Occipital lobe (tissue), 2 donors: Measurements from ENCODE around the gene PCDHA4. TPM values are rescaled to one million over a fixed set of nuclear protein-coding genes. Genes with fewer than 3 reads are reported as not detected.
"Not testable (repeated sequence)": the region's sequence is repeated elsewhere in the genome, so short reads cannot be mapped to it uniquely, and the experiment has no call there.

Experiments used
- DNase-seq: peaks from one replicate; lab custom pipeline; 2025; lab: John Stamatoyannopoulos, UW
- total RNA-seq: library from RNA; depleted of rRNA; stranded (reverse); fragments of >200 nt; gene quantifications from one replicate; pipeline ENCODE4 v1.2.3, GENCODE V29; 2014

PCDHA4 gene
- 18.6 TPM for total RNA-seq

DNA sequence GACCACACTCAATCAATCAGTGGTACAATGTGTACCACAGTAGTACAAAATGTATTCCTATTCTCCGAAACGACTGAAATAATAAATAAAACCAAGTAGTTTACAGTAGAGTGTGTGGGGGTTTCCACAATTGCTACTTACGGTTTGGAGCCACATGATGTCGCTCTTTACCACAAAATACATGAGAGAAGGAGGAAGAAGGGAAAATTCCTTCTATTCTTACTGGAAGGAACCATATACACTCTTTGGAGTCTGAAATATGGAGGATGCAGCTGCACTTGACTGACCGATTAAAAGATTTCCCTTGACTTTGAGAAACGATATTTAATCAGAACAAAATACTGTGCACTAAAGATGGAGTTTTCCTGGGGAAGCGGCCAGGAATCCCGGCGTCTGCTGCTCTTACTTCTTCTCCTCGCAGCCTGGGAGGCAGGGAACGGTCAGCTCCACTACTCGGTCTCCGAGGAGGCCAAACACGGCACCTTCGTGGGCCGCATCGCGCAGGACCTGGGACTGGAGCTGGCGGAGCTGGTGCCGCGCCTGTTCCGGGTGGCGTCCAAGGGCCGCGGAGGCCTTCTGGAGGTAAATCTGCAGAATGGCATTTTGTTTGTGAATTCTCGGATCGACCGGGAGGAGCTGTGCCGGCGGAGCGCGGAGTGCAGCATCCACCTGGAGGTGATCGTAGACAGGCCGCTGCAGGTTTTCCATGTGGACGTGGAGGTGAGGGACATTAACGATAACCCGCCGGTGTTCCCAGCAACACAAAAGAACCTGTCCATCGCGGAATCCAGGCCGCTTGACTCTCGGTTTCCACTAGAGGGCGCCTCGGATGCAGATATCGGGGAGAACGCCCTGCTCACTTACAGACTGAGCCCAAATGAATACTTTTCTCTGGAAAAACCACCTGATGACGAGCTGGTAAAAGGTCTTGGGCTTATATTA is at the start of gene PCDHA4:
TSS of gene PCDHA4 (plus strand) at position 235 of the 942 bp plus-strand sequence.
- no peak for DNase-seq

GRCh38 chr5:140764177-140764973 is 42.5 kb upstream of the PCDHA4 start:
- no peak for DNase-seq

GRCh38 chr5:140767444-140767843 is 39.4 kb upstream of the PCDHA4 start:
- no peak for DNase-seq

DNA sequence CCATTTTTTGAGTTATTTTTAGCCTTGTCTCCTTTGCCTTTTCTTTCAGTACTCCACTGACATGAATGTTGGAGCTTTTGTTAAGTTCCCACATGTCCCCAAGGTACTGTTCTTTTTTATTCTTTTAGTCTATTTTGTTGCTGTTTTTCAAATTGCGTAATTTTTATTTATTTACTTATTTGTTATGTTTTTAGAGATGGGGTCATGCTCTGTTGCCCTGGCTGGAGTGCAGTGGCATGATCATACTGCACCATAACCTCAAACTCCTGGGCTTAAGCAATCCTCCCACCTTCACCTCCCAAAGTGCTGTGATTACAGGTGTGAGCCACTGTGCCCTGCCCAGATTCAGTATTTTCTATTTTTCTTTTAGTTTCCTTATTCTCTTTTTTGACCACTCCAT is 26.4 kb upstream of the PCDHA4 start:
- DNase-seq, result no peak

GRCh38 chr5:140785905-140786686 is 20.8 kb upstream of the PCDHA4 start, which contains the start of gene PCDHA1:
TSS of gene PCDHA1 (plus strand) at chr5:140786140.
- DNase-seq, result no peak

DNA sequence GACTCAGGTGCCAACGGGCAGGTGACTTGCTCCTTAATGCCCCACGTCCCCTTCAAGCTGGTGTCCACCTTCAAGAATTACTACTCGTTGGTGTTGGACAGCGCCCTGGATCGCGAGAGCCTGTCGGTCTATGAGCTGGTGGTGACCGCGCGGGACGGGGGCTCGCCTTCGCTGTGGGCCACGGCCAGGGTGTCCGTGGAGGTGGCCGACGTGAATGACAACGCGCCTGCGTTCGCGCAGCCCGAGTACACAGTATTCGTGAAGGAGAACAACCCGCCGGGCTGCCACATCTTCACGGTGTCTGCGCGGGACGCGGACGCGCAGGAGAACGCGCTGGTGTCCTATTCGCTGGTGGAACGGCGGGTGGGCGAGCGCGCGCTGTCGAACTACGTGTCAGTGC is 19.4 kb upstream of the PCDHA4 start:
- DNase-seq, result not testable (repeated sequence)

DNA sequence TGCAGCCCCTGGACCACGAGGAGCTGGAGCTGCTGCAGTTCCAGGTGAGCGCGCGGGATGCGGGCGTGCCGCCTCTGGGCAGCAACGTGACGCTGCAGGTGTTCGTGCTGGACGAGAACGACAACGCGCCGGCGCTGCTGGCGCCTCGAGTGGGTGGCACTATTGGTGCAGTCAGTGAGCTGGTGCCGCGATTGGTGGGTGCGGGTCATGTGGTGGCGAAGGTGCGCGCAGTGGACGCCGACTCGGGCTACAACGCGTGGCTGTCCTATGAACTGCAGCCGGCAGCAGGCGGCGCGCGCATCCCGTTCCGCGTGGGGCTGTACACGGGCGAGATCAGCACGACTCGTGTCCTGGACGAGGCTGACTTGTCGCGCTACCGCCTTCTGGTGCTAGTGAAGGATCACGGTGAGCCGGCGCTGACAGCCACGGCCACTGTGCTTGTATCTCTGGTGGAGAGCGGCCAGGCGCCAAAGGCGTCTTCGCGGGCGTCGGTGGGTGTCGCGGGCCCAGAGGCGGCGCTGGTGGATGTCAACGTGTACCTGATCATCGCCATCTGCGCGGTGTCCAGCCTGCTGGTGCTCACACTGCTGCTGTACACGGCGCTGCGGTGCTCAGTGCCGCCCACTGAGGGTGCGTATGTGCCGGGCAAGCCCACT is 18.9 kb upstream of the PCDHA4 start:
- DNase-seq, result not testable (repeated sequence)

GRCh38 chr5:140791089-140791488 is 15.8 kb upstream of the PCDHA4 start:
- no peak for DNase-seq

DNA sequence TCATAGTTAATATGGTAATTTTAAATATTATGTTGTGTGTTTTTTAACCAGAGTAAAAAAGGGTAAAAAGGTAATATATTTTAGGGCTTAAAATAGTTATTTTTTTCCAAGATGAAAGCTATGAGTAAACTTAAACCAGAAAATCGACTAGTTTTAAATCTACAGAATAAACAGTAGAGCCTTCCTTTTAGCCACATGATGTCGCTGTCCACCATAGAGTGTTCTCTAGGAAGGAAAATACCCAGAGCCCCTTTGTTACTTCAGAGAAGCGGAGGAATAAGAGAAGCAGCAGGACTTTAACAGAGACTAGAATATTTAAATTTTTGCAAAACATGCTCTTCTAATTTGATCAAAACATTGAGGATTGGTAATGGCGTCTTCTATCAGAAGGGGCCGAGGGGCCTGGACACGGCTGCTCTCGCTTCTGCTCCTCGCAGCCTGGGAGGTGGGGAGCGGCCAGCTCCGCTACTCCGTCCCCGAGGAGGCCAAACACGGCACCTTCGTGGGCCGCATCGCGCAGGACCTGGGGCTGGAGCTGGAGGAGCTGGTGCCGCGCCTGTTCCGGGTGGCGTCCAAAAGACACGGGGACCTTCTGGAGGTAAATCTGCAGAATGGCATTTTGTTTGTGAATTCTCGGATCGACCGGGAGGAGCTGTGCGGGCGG is 12.1 kb upstream of the PCDHA4 start, which contains the start of gene PCDHA2:
TSS of gene PCDHA2 (plus strand) at position 258 of the 664 bp plus-strand sequence.
- DNase-seq, result no peak

DNA sequence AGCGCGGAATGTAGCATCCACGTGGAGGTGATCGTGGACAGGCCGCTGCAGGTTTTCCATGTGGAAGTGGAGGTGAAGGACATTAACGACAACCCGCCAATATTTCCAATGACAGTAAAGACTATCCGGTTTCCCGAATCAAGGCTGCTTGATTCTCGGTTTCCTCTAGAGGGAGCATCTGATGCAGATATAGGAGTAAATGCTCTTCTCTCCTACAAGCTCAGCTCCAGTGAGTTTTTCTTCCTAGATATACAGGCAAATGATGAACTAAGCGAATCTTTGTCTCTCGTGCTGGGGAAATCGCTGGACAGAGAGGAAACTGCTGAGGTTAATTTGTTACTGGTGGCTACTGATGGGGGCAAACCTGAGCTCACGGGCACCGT is 11.6 kb upstream of the PCDHA4 start:
- no peak for DNase-seq

- DNase-seq, result not testable (repeated sequence)
Measured at GRCh38 chr5:140796072-140796717, 10.7 kb upstream of the PCDHA4 start.

- DNase-seq, result no peak
Measured at GRCh38 chr5:140796718-140797095, 10.2 kb upstream of the PCDHA4 start.

DNA sequence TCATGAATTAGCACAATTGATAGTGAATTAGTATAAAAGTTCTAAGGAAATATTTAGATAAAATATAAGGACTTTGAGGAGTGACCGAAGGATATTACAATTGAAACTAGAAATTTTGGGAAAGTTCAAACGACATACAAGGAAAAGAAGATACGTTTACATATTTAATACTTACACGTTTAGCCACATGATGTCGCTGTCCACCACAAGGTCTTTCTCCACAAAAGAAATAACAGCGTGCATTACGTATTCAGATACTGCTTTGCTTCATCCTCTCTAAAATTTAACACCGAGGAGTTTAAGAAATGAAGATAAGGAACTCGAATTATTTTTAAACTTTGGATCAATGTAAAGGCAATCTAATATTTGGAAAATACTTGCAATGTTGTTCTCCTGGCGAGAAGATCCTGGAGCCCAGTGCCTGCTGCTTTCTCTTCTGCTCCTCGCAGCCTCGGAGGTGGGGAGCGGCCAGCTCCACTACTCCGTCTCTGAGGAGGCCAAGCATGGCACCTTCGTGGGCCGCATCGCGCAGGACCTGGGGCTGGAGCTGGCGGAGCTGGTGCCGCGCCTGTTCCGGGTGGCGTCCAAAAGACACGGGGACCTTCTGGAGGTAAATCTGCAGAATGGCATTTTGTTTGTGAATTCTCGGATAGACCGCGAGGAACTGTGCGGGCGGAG is 5.9 kb upstream of the PCDHA4 start, which contains the start of gene PCDHA3:
TSS of gene PCDHA3 (plus strand) at position 242 of the 678 bp plus-strand sequence.
- DNase-seq, result no peak

DNA sequence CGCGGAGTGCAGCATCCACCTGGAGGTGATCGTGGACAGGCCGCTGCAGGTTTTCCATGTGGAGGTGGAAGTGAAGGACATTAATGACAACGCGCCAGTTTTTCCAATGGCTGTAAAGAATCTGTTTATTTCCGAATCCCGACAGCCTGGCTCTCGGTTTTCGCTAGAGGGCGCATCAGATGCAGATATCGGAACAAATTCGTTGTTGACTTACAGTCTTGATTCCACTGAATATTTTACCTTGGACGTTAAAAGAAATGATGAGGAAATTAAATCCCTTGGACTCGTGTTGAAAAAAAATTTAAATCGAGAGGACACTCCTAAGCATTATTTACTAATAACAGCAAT is 5.4 kb upstream of the PCDHA4 start:
- no peak for DNase-seq

GRCh38 chr5:140802381-140802780 is 4.5 kb upstream of the PCDHA4 start:
- not testable (repeated sequence) for DNase-seq

- DNase-seq, result no peak
Measured at GRCh38 chr5:140802781-140803271, 4.0 kb upstream of the PCDHA4 start.

DNA sequence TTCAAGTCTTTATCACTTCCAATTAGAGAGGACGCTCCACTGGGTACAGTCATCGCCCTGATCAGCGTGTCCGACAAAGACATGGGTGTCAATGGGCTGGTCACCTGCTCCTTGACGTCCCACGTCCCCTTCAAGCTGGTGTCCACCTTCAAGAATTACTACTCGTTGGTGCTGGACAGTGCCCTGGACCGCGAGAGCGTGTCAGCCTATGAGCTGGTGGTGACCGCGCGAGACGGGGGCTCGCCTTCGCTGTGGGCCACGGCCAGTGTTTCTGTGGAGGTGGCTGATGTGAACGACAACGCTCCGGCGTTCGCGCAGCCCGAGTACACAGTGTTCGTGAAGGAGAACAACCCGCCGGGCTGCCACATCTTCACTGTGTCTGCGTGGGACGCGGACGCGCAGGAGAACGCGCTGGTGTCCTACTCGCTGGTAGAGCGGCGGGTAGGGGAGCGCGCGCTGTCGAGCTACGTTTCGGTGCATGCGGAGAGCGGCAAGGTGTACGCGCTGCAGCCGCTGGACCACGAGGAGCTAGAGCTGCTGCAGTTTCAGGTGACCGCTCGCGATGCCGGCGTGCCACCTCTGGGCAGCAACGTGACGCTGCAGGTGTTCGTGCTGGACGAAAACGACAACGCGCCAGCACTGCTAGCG is 1.5 kb downstream of the PCDHA4 start:
- not testable (repeated sequence) for DNase-seq

- no peak for DNase-seq
Measured at GRCh38 chr5:140808889-140809291, 2.0 kb downstream of the PCDHA4 start.
